Osteoblast (primary cell): ENCODE data around the gene IRF2BPL. TPM values are rescaled to one million over a fixed set of nuclear protein-coding genes. Genes with fewer than 3 reads are reported as not detected.

Experiments
- DNase-seq: peaks from one replicate; pipeline ENCODE4 v3.0.0; 2011; ENCODE audit warnings: low spot score, mixed read lengths; ENCODE audit not compliant: insufficient read length; ENCODE audit errors: missing footprints
- H2AFZ ChIP-seq: 2 replicates; pipeline ENCODE4 v1.6.0; 2011; ENCODE audit warnings: mild to moderate bottlenecking, low read length
- H3K27ac ChIP-seq: 2 replicates; pipeline ENCODE4 v1.5.1; 2011; ENCODE audit warnings: mild to moderate bottlenecking, low read depth, low read length, moderate library complexity
- H3K27me3 ChIP-seq: 2 replicates; pipeline ENCODE4 v1.6.0; 2012; ENCODE audit warnings: mild to moderate bottlenecking, control low read depth, inconsistent platforms, low read length, moderate library complexity; ENCODE audit not compliant: insufficient read depth
- H3K36me3 ChIP-seq: 2 replicates; pipeline ENCODE4 v1.5.1; 2011; ENCODE audit warnings: mild to moderate bottlenecking, low read length, control low read depth, moderate library complexity; ENCODE audit not compliant: insufficient read depth
- H3K4me1 ChIP-seq: 2 replicates; pipeline ENCODE4 v1.5.1; 2011; ENCODE audit warnings: mild to moderate bottlenecking, low read length, control low read depth, moderate library complexity; ENCODE audit not compliant: insufficient read depth
- H3K4me2 ChIP-seq: 2 replicates; pipeline ENCODE4 v1.6.0; 2011; ENCODE audit warnings: mild to moderate bottlenecking, low read length; ENCODE audit not compliant: insufficient read depth
- H3K4me3 ChIP-seq: fragments of 200-600 bp; sonication (generic); 3 replicates; pipeline ENCODE4 v1.5.1; 2012; ENCODE audit warnings: mild to moderate bottlenecking, low read length, inconsistent platforms; ENCODE audit not compliant: insufficient read depth
- H3K79me2 ChIP-seq: 2 replicates; pipeline ENCODE4 v1.6.0; 2012; ENCODE audit warnings: mild to moderate bottlenecking, low read length, control low read depth, inconsistent platforms; ENCODE audit not compliant: insufficient read depth
- H3K9me3 ChIP-seq: 2 replicates; pipeline ENCODE4 v1.5.1; 2011; ENCODE audit warnings: low read depth, low read length, control low read depth
- H4K20me1 ChIP-seq: 2 replicates; pipeline ENCODE4 v1.6.0; 2012; ENCODE audit warnings: mild to moderate bottlenecking, low read length, control low read depth; ENCODE audit not compliant: insufficient read depth
- total RNA-seq: library from RNA; depleted of rRNA; stranded (reverse); fragments of >200 nt; gene quantifications from 2 replicates; pipeline ENCODE4 v1.2.3, GENCODE V29; 2012
- TF ChIP-seq, protein P1 (sequence below): IDR thresholded peaks from 2 replicates; pipeline ENCODE4 v1.5.1; 2011; ENCODE audit warnings: mild to moderate bottlenecking, low read depth, low read length, moderate library complexity; ENCODE audit errors: extremely low read depth

The IRF2BPL gene
- total RNA-seq, 1 donor = 26.4 TPM

DNA sequence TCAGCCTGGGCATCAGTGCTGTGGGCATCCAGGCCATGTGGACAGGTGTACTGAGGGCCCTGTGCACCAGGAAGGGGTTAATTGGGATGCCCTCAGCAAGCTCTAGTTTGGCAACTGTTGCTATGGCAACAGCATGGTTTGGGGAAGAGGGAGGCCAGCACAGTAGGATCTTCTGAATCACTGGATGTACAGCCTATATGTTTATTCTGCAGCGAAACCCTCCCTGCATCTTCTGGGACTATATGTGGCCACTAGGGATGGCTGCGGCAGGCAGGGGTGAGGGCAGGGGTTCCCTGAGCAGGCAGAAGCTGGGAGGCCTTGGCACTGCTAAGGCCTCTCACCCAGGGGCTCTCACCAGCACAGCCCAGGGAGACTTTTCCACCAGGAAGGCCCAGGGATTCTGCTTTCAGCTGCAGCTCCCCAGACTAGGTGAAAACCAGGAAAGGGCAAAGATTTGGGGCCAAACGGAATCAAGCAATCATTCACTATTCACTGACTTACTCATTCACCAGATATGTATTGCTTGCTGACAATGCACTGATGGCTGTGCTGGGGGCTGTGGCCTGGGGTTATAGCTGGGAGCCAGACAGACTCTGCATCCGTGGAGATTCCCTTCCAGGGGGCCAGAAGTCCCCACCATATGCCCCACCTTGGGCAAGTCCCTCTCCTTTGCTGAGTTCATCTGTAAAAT is 42.8 kb downstream of the IRF2BPL start:
- Histone ChIP-seq H3K4me1 (peaks cover 19% of the 10 kb centered on the region), H3K79me2 (no peaks in the 10 kb centered on the region), H2AFZ (peak overlapping the region; percentile 51), H3K27me3 (no peaks in the 10 kb centered on the region), H3K4me3 (no peak overlapping the region), H3K36me3 (no peaks in the 10 kb centered on the region), H3K9me3 (peaks cover 3% of the 10 kb centered on the region), H3K4me2 (peak overlapping the region; percentile 32), H4K20me1 (no peaks in the 10 kb centered on the region), H3K27ac (peak overlapping the region; percentile 82)
- TF ChIP-seq, protein P1, sequence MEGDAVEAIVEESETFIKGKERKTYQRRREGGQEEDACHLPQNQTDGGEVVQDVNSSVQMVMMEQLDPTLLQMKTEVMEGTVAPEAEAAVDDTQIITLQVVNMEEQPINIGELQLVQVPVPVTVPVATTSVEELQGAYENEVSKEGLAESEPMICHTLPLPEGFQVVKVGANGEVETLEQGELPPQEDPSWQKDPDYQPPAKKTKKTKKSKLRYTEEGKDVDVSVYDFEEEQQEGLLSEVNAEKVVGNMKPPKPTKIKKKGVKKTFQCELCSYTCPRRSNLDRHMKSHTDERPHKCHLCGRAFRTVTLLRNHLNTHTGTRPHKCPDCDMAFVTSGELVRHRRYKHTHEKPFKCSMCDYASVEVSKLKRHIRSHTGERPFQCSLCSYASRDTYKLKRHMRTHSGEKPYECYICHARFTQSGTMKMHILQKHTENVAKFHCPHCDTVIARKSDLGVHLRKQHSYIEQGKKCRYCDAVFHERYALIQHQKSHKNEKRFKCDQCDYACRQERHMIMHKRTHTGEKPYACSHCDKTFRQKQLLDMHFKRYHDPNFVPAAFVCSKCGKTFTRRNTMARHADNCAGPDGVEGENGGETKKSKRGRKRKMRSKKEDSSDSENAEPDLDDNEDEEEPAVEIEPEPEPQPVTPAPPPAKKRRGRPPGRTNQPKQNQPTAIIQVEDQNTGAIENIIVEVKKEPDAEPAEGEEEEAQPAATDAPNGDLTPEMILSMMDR = no peak
- DNase-seq = peak; percentile 88

DNA sequence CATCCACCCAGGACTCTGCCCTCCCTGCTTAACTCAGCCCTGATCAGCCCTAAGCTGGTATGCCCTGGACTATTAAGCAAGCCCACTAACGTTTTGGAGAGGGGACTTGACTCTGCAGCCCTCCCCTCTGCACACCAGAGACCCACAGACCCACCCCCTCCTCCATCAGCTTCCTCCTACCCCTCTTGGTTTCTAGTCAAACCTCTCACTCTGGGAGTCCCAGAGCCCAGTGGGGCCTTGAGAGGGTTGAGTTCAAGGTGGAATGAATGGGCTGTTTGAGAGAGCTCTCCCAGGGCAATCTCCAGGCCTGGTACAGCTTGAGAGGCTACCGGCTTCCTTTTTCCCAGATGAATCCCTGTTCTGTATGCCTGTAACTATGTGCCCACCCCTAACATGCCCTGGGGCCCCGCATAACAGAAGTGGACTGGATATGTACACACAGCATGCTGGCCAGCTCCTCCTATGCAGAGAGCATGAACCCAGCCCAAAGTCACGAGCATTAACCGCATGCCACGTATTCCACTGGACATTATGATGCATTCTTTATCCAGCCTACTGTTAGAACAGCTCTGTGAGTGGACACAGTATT is 43.6 kb downstream of the IRF2BPL start:
- no peak overlapping the region for H3K4me3 ChIP-seq
- peak overlapping the region; percentile 82 for H3K27ac ChIP-seq
- peaks cover 3% of the 10 kb centered on the region for H3K9me3 ChIP-seq
- TF ChIP-seq, protein P1 = no peak
- H3K36me3 ChIP-seq = no peaks in the 10 kb centered on the region
- H2AFZ ChIP-seq = peak overlapping the region; percentile 47
- H3K4me1 ChIP-seq = peaks cover 19% of the 10 kb centered on the region
- H3K4me2 ChIP-seq = peak overlapping the region; percentile 32
- H3K79me2 ChIP-seq = no peaks in the 10 kb centered on the region
- DNase-seq = no peak
- no peaks in the 10 kb centered on the region for H3K27me3 ChIP-seq
- no peaks in the 10 kb centered on the region for H4K20me1 ChIP-seq

- Histone ChIP-seq H3K27me3 (no peaks in the 10 kb centered on the region), H3K36me3 (no peaks in the 10 kb centered on the region)
- DNase-seq = no peak
These were observed 44.2 kb downstream of the IRF2BPL start for GRCh38 chr14:76984297-76984696.

GRCh38 chr14:76981670-76982069 is 46.8 kb downstream of the IRF2BPL start:
- H3K79me2 ChIP-seq = no peaks in the 10 kb centered on the region

More at GRCh38 chr14:76984297-76984696, 44.2 kb downstream of the IRF2BPL start:
- TF ChIP-seq, protein P1 = no peak
- no peak overlapping the region for H3K4me2 ChIP-seq
- peak overlapping the region; percentile 57 for H2AFZ ChIP-seq
- H3K4me3 ChIP-seq = no peak overlapping the region
- H3K4me1 ChIP-seq = peaks cover 19% of the 10 kb centered on the region
- H3K27ac ChIP-seq = no peak overlapping the region
- H3K79me2 ChIP-seq = no peaks in the 10 kb centered on the region
- no peaks in the 10 kb centered on the region for H4K20me1 ChIP-seq
- H3K9me3 ChIP-seq = peaks cover 3% of the 10 kb centered on the region

More at GRCh38 chr14:76981670-76982069, 46.8 kb downstream of the IRF2BPL start:
- Histone ChIP-seq H4K20me1 (no peaks in the 10 kb centered on the region), H2AFZ (no peak overlapping the region), H3K4me2 (no peak overlapping the region), H3K27me3 (no peaks in the 10 kb centered on the region), H3K4me1 (peaks cover 19% of the 10 kb centered on the region), H3K27ac (no peak overlapping the region), H3K36me3 (no peaks in the 10 kb centered on the region), H3K4me3 (no peak overlapping the region), H3K9me3 (peaks cover 3% of the 10 kb centered on the region)
- peak; percentile 25 for DNase-seq
- TF ChIP-seq, protein P1 = no peak
